Measurements from ENCODE around the gene VEGFC.

DNA sequence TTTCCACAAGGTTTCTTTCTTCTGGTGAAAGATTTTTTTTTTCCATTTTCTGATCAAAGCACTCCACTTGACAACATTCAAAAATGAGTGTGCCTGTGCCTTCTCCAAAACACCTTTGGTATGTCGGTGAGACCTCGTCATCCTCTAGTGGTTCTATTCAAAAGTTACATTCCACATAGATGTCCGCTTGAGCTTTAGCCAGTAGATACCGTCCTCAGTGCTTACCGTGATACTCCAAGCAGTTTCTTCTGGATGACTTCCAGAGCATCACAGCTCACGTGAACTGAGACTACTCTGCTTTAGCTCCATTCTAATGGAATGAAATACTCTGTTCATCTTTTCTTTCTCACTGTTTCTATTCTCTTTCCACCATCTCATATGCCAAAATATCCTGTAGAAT lies 38.2 kb upstream of the VEGFC start:
- no peak for TF ChIP-seq JUND (IDR thresholded peaks at IDR 0.05)
- TF ChIP-seq NRF1 (IDR thresholded peaks at IDR 0.05; ENCODE audit: low read depth, low read length): no peak
- TF ChIP-seq EP300 (IDR thresholded peaks at IDR 0.05; ENCODE audit: borderline replicate concordance in 1 of 2, low read depth in 1 of 2, low read length in 1 of 2): no peak
- no peak for TF ChIP-seq TAF1 (IDR thresholded peaks at IDR 0.05; ENCODE audit: borderline replicate concordance, low read depth, low read length)
- TF ChIP-seq, protein P1, sequence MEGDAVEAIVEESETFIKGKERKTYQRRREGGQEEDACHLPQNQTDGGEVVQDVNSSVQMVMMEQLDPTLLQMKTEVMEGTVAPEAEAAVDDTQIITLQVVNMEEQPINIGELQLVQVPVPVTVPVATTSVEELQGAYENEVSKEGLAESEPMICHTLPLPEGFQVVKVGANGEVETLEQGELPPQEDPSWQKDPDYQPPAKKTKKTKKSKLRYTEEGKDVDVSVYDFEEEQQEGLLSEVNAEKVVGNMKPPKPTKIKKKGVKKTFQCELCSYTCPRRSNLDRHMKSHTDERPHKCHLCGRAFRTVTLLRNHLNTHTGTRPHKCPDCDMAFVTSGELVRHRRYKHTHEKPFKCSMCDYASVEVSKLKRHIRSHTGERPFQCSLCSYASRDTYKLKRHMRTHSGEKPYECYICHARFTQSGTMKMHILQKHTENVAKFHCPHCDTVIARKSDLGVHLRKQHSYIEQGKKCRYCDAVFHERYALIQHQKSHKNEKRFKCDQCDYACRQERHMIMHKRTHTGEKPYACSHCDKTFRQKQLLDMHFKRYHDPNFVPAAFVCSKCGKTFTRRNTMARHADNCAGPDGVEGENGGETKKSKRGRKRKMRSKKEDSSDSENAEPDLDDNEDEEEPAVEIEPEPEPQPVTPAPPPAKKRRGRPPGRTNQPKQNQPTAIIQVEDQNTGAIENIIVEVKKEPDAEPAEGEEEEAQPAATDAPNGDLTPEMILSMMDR (IDR thresholded peaks at IDR 0.05): no peak
- TF ChIP-seq GABPA (IDR thresholded peaks at IDR 0.05; ENCODE audit: low read depth): no peak
- TF ChIP-seq POLR2AphosphoS5 (IDR thresholded peaks at IDR 0.05; ENCODE audit: low read depth, low read length): no peak
- TF ChIP-seq MXI1 (IDR thresholded peaks at IDR 0.05; ENCODE audit: low read depth, low read length): no peak
- TF ChIP-seq, protein P2, sequence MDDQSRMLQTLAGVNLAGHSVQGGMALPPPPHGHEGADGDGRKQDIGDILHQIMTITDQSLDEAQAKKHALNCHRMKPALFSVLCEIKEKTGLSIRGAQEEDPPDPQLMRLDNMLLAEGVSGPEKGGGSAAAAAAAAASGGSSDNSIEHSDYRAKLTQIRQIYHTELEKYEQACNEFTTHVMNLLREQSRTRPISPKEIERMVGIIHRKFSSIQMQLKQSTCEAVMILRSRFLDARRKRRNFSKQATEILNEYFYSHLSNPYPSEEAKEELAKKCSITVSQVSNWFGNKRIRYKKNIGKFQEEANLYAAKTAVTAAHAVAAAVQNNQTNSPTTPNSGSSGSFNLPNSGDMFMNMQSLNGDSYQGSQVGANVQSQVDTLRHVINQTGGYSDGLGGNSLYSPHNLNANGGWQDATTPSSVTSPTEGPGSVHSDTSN (IDR thresholded peaks at IDR 0.05): no peak
- no peak for TF ChIP-seq RAD21 (IDR thresholded peaks at IDR 0.05; ENCODE audit: low read length)

All from SK-N-SH (cell line).